ENCODE data around the gene CLK4. TPM values are rescaled to one million over a fixed set of nuclear protein-coding genes. Genes with fewer than 3 reads are reported as not detected.

The CLK4 gene
- total and polyA plus RNA-seq, 2 of the 8 experiments (the other 6 are each of a cell fraction or from before 2014, with no cell fraction given): 8.1 to 12.6 TPM

DNA sequence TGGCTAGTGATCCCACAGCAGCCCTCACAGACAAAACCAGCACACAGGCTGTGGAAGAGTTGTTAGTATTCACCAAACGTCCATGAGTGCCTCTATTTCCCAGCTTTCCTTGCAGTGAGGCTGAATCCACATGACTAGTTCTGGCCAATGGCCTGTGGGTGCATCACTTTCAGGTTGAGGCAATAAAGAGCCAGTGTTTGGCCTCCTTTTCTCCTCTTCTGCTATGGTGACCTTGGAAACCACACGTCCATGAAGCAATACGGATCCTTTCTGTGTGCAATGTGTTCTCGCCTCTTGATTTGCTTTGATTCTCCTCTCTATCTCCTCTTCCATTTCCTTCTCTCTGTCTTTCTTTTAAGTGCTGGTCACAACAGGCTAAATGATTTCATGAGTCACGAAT is 23.4 kb upstream of the CLK4 start (continued):
- no peak for TF ChIP-seq ZNF274 (IDR thresholded peaks at IDR 0.05; ENCODE audit: borderline replicate concordance, extremely low read depth, low read length)
- no peak for TF ChIP-seq EGR1 (IDR thresholded peaks at IDR 0.05; ENCODE audit: borderline replicate concordance, low read depth, low read length)
- no peak for TF ChIP-seq NRF1 (IDR thresholded peaks at IDR 0.05; ENCODE audit: low read depth, low read length)
- no peak for TF ChIP-seq CBX5 (IDR thresholded peaks at IDR 0.05; ENCODE audit: low read depth, low read length)
- no peak for TF ChIP-seq EZH2 (IDR thresholded peaks at IDR 0.05; ENCODE audit: low read depth, low read length, severe bottlenecking)

Data from H1 (cell line).